GM21619 (cell line): ENCODE results near the gene CDC14B.
"Not testable (repeated sequence)": the region's sequence is repeated elsewhere in the genome, so short reads cannot be mapped to it uniquely, and the experiment has no call there.

Experiments used
- ATAC-seq: cut with Tn5 transposase; IDR thresholded peaks from one replicate; pipeline ENCODE4 v1.9.1; 2021; ENCODE audit not compliant: unreplicated experiment

CDC14B gene

DNA sequence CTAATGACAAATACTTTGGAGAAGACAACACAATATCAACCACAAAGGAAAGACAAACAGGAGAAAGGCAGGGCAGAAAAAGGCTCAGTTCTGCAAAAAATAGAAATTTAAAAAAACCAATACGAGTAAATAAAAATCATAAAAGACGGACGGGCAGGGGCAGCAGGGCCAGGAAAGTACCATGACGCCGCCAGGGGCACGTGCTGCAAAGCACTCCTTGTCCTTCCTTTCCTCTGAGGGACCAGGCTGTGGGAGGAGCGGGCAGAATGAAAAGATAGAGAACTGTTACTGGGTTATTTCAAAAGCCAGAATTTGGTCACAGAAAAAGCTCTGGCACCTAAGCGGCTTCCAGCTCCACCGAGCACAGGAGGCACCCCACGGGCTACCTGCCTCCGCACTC is 115.7 kb downstream of the CDC14B start:
- ATAC-seq: no peak

DNA sequence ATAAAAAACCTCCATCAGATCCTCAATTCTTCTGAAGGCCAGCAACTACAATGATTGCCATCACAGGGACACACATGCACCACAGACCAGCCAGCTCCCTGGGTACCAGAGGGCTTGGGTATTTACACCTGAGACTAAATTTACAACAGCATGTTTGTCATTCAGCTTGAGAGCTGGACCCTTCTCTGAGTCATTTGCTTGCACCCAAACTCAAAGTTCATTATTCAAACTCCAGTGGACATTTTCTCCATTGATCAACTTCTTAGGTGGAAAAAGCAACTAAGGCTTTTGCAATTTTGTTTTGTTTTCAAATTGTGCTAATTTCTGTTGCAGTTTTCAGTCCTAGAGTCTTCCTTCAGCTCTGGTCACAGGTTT is 116.3 kb downstream of the CDC14B start:
- ATAC-seq: not testable (repeated sequence)

DNA sequence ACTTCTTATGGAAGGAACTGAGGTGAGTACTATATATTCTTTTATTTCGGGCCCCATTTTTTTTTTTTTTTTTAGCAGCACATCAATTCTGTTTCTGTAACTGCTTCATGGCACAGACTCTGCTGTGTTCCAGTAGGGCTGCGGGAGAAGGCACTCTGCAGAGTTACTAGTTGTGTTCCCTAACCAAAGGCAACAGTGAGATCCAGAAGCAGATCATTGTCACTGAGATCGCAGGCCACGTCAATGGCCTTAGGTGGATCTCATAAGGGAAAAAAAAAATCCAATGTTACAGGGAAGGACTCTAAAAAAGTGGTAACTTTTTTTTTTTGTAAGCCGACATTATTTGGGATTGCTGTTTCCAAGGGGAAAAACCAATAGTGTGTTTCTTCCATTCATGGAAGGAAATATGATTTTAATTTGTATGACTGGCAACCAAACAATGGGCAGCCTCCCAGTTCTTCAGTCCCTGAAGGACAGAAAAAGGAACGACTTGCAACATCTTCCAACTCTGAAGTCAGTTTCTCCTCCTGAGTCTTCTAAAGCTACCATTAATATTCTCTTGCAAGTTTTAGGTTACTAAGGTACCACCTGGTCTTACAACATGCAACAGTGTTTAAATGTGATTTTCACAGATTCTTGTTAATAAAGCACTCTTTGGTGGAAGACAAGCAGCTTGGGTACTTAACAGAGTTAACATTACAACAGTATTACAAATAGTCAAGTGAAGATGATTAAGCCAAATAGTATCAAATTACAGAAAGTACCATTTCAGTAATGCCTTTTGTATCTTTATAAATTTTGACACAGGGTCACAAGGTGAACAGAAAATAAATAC is 116.9 kb downstream of the CDC14B start:
- no peak for ATAC-seq

DNA sequence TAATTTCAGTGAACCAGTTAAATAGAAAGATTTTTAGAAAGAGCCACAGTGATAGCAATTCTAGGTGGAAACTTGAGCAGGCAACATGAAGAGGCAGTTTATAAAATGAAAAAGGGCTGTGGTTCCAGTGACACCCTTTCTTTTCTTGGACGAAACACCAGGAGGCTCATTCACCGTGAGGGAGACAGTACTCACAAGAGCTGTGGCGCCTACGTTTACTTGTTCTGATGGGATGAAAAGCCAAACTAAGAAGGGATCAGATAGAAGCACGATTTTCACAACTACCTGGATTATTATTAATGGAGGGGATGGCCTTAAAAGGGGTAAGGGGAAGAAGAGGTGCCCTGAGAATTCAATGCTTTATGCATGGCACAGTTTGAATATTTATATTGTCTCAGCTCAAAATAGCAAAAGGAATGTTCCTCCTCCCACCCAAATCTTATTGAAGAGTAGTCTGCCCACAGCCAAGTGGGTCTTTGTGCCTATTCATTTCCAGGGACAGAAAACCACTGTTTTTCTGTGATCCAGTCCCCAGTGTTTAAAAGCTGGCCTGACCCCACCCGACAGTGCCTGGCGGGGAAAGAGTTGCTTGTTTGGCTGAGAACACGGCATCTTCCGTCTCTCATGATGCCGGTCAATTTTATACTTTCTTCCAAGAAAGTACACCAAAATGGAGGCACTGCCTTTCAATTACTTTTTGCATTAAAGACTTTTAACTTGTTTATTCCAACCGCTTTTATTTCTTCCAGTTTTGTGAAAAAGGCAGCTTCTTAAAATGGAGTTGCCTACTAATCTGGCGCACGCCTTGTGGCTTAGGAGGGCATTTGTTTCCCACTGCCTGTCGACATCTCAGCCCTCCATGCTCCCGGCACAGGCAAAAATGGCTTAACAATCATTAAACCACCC is 117.8 kb downstream of the CDC14B start:
- ATAC-seq: no peak

DNA sequence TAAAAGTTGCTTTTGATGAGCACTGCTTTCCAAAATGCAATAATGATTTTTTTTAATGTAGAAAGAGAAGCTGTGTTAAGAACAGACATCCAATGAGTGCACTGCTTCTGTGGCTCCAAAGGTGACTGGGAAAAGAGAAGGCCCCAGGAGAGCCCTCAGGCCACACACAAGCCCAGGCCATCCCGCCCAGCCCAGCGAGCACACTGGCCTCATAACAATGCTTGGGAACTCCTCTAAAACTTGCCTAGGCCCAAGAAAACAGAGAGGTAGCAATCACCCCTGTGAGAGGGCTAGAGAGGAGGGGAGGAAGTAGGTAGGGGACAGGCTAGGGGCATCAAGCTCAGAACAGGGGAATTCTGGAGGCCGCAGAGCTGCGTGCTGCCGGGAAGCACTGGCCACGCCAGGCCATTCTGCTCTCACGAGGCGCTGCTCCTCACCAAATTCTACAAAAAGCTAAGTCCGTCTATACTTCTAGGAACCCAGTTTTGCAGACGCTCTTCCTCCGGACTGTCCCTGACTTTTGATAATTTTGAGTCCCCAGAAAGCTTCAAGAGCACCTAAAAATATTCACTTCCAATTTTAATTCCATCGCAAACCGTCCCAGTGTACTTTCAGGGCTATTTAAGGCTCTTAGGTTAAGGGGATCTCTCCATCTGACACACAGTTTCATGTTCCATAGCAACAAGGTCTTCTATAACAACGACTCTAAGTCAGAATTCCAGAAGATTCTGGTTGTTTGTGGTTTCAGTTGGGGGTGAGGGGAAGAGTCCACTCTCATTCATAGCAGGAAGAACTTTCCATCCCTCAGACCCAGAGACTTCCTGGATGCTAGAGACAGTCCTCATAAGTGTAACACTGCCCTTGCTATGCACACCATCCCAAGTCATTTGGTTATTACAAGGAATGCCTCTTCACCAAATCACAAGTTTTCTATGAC is 118.7 kb downstream of the CDC14B start:
- ATAC-seq: no peak

DNA sequence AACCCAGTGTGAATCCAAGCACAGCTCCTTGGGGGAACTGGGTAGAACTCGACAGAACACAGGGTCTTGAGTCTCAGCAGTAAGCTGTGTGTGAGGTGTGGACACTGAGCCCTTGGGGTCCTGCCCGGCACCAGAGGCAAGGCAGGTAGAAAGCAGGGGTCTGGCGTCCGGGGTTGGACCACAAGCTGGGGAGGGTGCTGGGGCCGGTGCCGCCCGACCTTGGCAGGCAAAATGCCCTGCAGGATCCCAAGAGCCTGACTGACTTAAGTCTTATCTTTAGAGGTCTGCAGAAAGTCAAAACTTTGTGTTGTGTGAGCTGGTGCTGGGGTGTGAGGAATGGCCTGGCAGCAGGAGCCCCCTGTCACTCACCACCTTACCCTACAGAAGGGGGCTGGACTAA is 120.4 kb downstream of the CDC14B start:
- no peak for ATAC-seq

DNA sequence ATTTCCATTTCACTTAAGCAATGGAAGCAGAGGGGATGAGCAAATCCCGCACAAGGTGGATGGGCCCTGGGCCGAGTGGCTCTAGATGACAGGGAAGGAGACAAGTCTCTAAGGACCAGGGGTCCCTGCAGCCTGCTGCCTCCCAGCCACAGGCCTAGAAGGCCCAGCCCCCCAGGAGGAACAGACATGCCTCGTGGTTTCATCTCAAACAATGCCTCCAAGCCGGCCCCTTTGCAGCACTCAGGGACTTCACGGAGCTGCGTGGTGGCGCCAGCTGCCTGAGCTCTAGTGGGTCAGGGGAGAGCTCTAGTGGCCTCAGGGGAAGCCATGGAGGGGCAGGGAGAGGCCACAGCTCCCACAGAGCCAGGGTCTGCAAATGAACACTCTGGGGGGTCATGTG is 120.8 kb downstream of the CDC14B start:
- ATAC-seq: no peak

DNA sequence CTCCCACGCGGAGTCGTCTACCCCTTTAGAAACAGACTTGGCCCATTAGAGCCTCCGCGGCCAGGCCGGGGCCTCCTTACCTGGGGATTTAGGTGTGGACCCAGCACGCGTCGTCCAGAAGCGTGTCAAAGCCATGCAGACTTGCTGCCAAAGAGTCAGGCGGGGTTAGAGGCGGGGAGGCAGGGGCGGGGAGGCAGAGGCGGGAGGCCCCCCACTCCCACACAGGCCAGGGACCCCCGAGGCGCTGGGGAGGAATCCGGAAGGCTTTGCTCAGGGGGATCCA is 122.6 kb downstream of the CDC14B start:
- ATAC-seq: no peak

DNA sequence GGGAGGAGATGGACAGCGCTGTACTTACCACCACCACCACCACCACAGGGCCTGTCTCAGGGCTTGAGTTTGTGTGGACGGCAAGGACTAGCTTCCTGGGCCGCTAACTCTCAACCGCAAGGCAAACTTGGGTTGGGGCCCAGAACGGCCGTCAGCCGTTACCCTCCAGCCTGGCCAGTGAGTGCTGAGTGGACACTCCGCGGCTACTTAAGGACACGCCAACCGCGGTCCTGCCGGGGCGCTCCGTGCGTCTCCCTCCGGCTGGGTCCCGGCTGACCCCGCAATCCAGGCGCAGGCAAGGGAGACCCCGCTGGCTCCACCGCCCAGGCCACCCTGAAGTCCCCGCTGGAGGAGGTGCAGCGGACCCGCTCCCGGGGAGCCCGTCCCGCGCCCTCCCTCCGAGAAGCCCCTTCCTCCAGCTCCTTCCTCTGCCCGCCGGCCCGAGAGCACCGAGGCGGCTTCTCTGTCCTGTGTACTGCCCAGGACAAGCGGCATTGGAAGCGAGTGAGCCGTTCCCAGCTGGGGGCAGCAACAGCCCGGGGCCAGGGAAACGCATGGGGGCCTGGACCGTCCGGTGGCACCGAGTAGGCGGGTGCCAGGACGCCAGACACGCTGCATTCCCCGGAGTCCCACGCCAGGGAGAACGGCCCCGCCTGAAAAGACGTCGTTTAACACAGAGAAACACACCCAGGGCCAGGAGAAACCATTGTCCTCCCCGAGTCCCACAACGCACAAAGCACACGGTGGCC is 123.1 kb downstream of the CDC14B start:
- ATAC-seq: no peak

DNA sequence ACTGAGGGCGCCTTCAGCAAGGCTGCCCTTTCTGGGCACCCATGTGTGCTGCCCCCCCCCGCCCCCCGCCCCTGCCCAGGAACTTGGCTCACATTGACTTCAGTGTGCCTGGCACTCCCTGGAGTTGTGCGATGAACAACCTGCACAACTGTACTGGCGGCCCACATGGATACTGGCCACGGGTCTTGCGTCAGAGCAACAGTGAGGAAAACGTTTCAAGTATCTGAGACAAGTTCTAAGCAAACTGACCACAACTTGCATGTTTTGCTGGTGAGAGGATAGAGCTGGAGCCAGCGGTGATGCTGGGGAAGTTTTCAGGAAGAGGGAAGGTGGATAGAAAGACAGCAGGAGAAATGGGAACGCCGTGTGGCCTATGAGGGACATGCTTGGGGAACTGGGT is 124.3 kb downstream of the CDC14B start:
- ATAC-seq: no peak

DNA sequence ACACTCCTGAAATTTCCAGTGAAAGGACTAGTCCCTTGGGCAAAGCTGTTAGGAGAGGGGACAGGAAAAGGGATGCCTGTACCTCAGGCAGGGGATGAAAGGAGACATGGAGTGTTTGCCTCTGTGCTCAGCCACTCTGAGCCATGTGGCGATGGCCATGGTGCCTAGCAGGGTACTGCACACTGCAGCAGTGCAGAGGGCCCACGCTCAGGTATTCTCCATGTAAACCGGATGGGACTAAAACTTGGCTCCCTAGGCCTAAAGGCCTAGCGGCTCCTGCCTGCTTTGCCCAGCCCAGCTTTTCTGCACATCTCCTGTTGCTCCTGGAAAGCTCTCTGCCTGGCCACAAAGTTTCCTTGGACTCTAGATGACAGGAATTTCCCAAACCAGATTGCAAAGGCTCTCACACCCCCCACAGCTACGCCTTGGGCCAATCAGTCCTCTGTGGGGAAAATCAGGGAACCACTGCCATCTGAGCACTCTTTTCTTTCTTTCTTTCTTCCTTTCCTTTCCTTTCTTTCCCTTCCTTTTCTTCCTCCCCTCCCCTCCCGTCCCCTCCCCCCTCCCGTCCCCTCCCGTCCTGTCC is 125.3 kb downstream of the CDC14B start:
- no peak for ATAC-seq

DNA sequence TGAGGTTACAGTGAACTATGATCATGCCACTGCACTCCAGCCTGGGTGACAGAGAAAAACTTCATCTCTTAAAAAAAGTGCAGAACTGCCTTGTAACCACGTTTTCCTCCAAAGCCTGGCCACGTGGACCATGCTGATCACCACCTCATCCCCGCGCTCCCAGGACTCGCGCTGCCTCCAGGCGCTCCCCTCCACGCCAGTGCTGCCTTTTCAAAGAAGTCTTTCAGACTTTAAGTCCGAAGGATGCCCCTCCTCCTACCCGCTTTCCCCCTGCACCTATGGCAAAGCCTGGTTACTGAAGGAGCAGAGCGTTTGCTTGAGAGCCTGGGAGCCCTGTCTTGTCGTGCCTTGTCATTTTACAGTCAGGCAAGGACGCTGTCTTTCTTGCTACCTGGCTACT is 125.9 kb downstream of the CDC14B start:
- no peak for ATAC-seq

DNA sequence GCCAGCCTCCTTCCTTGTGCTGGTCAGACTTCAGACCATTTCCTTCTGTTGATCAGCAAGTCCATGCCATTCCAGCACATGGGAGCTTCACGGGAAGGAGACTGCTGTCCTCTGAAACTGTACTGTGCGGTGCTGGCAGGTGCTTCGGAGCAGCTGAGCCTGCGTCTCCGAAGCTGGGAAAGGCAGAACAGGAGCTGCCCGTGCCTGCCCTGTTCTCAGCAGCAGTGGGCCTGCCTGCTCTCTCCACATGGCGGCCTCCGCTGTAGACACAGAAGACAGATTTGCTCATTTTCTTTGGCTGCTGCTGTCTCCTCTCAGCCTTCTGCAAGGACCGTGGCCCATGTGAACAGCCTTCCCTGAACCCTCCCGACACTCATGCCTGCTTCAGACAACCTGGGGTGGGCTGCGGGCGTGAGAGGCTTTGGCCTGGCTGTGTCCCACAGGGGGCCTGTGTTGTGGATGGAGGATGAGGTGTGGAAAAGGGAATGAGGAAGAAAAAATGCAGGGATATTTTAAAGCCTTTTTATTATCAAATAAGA is 126.6 kb downstream of the CDC14B start:
- ATAC-seq: no peak

DNA sequence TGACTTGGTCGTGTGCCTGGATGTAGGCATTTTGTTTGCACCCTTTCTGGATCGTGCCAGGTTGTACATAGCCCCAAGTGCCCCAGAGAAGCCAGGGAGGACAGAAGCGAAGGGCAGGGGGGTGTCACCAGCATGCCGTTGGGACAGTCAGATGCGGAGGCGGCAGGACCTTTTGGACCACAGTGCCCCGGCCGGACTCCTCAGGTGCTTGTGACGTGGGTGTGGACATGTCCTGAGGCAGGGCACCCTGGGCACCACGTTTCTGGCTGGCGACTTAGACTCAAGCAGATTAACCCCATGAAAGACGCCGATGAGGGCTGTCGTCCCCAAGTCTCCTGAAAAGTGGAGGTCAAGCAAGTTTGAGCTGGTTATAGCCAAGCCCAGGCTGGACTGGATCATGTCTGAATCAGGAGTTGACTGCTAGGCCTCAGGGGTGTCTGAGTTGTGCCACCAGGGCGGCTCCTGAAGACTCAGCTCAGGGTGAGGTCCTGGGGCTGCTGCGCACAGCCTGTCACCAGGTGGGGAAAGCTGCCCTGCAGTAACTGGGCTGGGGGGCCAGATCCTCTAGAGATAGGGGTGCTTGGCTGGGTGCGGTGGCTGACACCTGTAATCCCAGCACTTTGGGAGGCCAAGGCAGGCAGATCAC is 127.6 kb downstream of the CDC14B start:
- no peak for ATAC-seq

DNA sequence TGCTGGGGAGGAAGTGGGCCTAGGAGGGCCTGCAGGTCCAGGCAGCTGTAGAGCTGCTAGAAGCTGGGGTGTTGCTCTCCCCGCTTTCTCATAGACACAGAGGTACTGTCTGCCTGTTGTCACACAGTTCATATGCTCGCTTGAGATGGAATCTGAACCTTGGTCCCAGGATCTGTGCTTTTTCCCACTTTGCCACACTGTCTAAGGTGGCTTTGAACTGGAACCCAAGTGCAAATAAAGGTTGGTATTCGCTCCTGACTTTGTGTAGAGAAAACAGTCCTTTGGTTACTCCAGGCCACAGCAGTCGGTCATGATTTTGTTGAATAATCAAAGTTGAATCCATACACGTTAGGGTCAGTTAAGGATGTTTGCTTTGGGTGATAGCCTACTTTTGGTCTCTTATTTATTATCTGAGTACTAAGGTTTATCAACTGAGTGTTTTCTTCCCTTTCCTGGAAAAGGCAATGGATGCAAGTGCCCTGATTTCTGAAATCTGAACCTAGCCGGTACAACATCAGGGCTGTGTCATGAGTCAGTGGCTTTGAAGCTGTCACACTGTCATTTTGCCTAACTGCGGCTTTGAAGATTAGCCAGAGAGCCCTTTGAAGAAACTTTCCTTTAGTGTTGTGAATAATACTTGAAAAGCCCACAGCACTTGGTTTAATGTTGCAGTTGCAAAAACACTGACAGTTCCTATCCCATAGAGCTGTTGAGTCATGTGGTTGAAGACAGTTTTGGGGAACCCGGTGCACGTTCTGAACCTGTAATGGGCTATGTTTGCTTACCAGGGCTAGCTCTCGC is 128.4 kb downstream of the CDC14B start:
- no peak for ATAC-seq

DNA sequence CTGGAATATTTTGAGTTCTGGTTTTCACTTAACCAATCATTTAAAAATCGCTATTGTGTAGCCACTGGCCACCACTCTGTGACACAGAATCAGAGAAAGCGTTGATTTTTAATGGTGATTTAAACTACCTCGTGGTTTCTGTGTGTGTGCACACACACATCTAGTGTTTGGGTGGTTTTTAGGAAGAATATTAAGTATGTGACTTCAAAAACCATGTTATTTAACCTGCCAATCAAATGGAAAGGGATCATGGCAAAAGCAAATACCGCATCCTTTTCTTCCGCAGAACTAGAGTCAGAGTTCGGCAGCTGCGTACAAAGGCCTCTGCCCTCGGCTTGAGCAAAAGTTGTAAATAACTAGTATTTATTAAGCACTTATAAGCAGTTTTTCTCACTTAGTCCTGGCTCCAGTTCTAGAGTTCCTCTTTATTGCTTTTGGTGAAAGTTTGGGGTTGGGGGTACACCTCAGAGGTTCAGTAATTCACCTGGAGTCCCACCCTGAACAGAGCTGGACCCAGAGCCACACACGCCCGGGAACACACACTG is 129.0 kb downstream of the CDC14B start:
- ATAC-seq: no peak

DNA sequence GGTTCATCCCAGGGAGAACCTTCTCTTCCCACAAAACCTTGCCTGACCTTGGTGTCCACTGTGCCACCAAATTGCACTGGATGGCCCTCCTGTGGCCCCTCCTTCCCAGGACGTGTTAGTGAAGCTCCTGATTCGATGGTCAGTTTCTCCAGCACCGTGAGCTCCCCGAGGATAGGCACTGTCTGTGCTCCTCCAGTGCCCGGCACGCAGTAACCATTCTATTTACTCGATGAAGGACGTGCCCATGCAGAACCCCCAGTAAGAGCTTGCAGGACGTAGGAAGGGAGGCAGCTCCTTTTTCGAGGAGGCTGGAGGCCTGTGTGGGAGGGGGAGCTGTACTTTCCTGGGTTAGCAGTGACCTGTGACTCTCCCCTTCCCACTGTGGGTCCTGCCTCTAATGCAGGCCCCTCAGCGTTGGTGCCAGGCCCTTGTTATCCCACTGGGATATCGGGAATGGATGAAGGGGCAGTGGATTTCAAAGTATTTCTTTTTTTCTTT is 130.1 kb downstream of the CDC14B start:
- no peak for ATAC-seq

DNA sequence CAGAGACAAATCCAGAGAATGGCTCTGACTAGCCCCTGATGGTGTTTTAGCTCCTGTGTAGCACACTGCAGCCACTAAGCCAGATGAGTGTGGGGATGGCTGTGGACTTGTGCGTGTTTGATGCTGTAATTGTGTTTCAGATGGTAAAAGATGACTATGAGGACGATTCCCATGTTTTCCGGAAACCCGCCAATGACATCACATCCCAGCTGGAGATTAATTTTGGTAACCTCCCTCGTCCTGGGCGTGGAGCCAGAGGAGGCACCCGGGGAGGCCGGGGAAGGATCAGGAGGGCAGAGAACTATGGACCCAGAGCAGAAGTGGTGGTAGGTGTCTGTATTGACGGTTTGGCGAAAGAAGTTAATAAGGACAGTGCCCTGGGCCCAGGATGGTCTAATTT is 131.7 kb downstream of the CDC14B start:
- ATAC-seq: no peak
